H7 (cell line): Measurements from ENCODE around the gene HLA-DQA2. TPM values are rescaled to one million over a fixed set of nuclear protein-coding genes. Genes with fewer than 3 reads are reported as not detected.
"Not testable (repeated sequence)": the region's sequence is repeated elsewhere in the genome, so short reads cannot be mapped to it uniquely, and the experiment has no call there.

ENCODE experiments used
- DNase-seq: peaks from one replicate; pipeline ENCODE4 v3.0.0; 2012
- H3K27me3 ChIP-seq: 2 replicates; pipeline ENCODE4 v1.6.0; 2011; ENCODE audit warnings: mild to moderate bottlenecking, low read length; ENCODE audit not compliant: control insufficient read depth, insufficient read depth
- H3K36me3 ChIP-seq: replicated peaks from 2 replicates; pipeline ENCODE4 v1.5.1; 2011; ENCODE audit warnings: low read length; ENCODE audit not compliant: control insufficient read depth, insufficient read depth
- H3K4me3 ChIP-seq: 2 replicates; pipeline ENCODE4 v1.5.1; 2011; ENCODE audit warnings: low read depth, mild to moderate bottlenecking, control low read depth, low read length, moderate library complexity; ENCODE audit not compliant: insufficient read depth
- total RNA-seq: library from RNA; depleted of rRNA; stranded (reverse); fragments of >200 nt; shearing (Covaris generic); gene quantifications from 2 replicates; pipeline ENCODE4 v1.2.3, GENCODE V29; 2014; rRNA removed

HLA-DQA2 gene
- not detected in 2 replicates for total RNA-seq

DNA sequence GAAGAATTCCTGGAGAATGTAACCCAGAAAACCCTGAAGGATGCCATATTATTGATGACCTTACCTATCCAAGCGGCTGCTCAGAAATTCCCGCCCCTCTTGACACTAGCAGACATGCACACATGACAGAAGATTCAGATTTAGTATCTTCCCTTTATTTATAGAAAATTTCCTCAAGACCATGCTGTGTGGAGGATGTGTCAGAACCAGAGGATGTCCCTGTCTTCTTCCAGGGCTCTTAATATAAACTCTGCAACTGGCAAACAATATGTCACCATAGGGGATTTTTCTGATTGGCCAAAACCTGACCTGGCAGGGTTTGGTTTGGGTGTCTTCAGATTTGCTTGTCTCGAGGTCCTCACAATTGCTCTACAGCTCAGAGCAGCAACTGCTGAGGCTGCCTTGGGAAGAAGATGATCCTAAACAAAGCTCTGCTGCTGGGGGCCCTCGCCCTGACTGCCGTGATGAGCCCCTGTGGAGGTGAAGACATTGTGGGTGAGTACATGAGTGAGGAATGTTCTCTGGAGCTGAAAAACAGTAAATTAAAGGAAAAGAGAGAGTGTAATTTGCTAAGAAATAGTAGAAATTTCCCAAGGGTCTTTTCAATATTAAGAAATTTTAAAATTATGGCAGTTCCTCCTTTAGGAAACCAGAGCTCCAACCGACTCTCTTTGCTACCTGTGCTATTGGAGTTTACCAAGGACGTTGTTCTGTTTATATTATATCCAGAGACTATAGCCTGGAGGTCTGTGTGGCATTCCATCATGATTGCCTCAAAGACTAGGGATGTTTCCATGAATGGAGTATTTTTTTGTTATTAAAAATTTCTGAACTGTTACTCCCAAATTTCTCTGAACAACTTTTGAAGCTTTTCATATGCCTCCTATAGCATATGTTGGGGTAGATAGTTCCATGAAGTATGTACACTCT, at the start of gene HLA-DQA2:
Gene HLA-DQA2, plus strand, starts transcription at position 361 of the 930 bp plus-strand sequence. Its CDS starts 53 bp downstream, at position 414.
- no peak for DNase-seq
- Histone ChIP-seq H3K36me3 (no peaks in the 10 kb centered on the region), H3K4me3 (no peak within 1 kb of the TSS), H3K27me3 (peaks cover 1% of the 10 kb centered on the region; the same call in 1 of the 2 replicates)

DNA sequence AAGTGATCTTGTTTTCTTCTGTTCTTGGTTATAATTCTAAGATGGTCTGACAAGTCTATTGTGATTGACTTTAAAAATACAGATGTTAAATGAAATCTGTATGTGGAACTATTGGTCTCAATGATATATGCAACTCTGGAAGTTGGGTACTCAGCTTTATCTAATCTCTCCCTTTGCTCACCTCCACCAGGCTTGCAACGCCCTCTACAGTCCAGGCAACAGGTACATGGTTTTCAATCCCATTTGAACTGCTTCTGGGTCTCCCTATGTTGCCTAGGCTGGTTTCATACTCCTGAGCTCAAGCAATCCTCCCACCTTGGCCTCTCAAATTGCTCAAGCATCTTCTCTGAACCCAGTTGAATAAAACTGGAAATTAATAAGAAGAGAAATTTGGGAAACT, 49.2 kb upstream of the HLA-DQA2 start:
- Histone ChIP-seq H3K36me3 (no peaks in the 10 kb centered on the region), H3K27me3 (no peaks in the 10 kb centered on the region; the same call in 1 of the 2 replicates), H3K4me3 (no peak overlapping the region)
- DNase-seq, result peak; percentile 44

- no peak overlapping the region for H3K4me3 ChIP-seq
- no peaks in the 10 kb centered on the region; the same call in 1 of the 2 replicates for H3K27me3 ChIP-seq
- no peak for DNase-seq
- H3K36me3 ChIP-seq, result no peaks in the 10 kb centered on the region
Measured at GRCh38 chr6:32697031-32697430, 44.2 kb upstream of the HLA-DQA2 start.

GRCh38 chr6:32700391-32701040, 40.7 kb upstream of the HLA-DQA2 start:
- no peaks in the 10 kb centered on the region for H3K36me3 ChIP-seq
- peak; percentile 75 for DNase-seq
- H3K4me3 ChIP-seq, result no peak overlapping the region
- no peaks in the 10 kb centered on the region; the same call in 1 of the 2 replicates for H3K27me3 ChIP-seq

DNA sequence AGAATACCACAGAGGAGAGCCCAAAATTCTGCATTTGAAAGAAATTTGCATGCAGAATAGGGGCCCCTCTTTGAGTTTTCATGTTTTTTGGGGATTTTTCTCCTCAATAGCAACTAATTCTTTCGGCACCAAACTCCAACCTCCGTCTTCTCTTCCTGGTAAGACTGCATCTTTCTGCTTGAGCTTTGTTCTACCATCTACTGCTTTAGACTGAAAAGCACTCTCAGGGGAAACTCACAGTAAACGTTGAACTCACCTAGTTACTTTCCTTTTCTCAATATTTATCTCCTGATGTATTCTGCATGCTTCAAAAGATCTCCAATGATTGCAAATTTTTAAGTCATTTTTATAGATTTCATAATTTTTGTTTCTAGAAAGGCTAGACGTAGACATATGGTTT, 37.8 kb upstream of the HLA-DQA2 start:
- no peak for DNase-seq
- Histone ChIP-seq H3K36me3 (no peaks in the 10 kb centered on the region), H3K4me3 (no peak overlapping the region), H3K27me3 (no peaks in the 10 kb centered on the region)

- not testable (repeated sequence) for H3K27me3 ChIP-seq, H3K4me3 ChIP-seq, DNase-seq, H3K36me3 ChIP-seq
Measured at GRCh38 chr6:32705164-32705563, 36.0 kb upstream of the HLA-DQA2 start.

GRCh38 chr6:32709625-32710024, 31.6 kb upstream of the HLA-DQA2 start:
- H3K4me3 ChIP-seq, result no peak overlapping the region

DNA sequence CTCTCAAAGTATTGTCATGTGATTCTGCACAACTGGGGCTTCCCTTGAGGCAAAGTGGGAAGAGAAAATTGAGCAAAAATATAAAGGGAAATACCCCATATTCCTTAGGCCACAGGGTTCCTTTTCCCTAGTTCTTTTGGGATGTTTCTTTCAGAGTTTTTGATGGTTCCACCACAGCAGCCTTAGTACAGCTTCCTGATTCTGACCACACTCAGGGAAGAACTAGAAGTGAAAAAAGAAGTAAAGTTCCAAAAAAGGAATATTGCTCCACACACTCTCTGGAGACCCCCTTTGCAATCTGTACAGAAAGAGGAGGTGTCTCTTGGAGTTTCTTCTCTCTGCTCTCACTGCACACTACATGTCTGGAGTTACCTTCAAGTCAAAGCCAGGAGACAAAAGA, 27.9 kb upstream of the HLA-DQA2 start:
- H3K4me3 ChIP-seq, result no peak overlapping the region
- no peak for DNase-seq
- no peaks in the 10 kb centered on the region for H3K36me3 ChIP-seq
- no peaks in the 10 kb centered on the region for H3K27me3 ChIP-seq

More at GRCh38 chr6:32709625-32710024, 31.6 kb upstream of the HLA-DQA2 start:
- DNase-seq, result no peak
- Histone ChIP-seq H3K36me3 (no peaks in the 10 kb centered on the region), H3K27me3 (no peaks in the 10 kb centered on the region)

- no peak for DNase-seq
- Histone ChIP-seq H3K27me3 (no peaks in the 10 kb centered on the region), H3K4me3 (no peak overlapping the region), H3K36me3 (no peaks in the 10 kb centered on the region)
Measured at GRCh38 chr6:32716396-32716795, 24.8 kb upstream of the HLA-DQA2 start.

DNA sequence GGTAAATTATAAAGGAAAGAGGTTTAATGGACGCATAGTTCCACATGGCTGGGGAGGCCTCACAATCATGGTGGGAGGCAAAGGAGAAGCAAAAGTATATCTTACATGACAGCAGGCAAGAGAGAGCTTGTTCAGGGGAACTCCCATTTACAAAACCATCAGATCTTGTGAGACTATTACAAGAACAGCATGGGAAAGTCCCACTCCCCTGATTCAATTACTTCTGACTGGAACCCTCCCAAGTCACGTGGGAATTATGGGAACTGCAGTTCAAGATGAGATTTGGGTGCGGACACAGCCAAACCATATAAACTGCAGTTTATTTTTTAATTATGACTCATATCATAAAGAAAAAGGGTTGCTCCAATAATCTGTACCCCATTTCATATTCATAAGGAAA, 22.3 kb upstream of the HLA-DQA2 start:
- DNase-seq, result no peak
- no peaks in the 10 kb centered on the region for H3K27me3 ChIP-seq

GRCh38 chr6:32738126-32738525, 3.1 kb upstream of the HLA-DQA2 start:
- no peak for DNase-seq
- H3K27me3 ChIP-seq, result no peaks in the 10 kb centered on the region
- H3K36me3 ChIP-seq, result no peaks in the 10 kb centered on the region
- H3K4me3 ChIP-seq, result no peak overlapping the region

More for the DNA sequence above, 22.3 kb upstream of the HLA-DQA2 start:
- Histone ChIP-seq H3K4me3 (no peak overlapping the region), H3K36me3 (no peaks in the 10 kb centered on the region)

DNA sequence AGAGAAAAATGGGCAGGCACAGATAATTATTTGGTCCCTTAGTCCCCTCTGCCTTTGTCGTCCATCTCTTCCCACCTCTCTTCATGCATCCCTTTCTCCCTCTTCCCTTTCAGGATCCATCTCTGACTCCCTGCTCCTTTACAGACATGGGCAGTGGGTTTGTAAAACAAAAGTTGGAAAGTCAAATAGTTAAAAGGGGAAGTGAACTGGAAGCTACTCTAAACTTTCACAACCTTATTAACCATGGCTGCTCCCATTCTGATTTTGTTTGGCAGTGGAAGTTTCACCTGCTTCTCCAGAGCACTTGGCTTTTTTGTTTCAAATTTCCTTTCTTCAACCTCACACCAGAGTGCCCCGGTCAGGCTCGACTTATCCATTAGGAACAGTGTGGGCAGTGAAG, 1.2 kb downstream of the HLA-DQA2 start:
- no peak for DNase-seq
- Histone ChIP-seq H3K36me3 (no peaks in the 10 kb centered on the region), H3K4me3 (no peak overlapping the region), H3K27me3 (peaks cover 1% of the 10 kb centered on the region; the same call in 1 of the 2 replicates)

GRCh38 chr6:32744776-32745175, 3.6 kb downstream of the HLA-DQA2 start:
- DNase-seq, result no peak
- Histone ChIP-seq H3K27me3 (peaks cover 1% of the 10 kb centered on the region; the same call in 1 of the 2 replicates), H3K4me3 (no peak overlapping the region), H3K36me3 (no peaks in the 10 kb centered on the region)

DNA sequence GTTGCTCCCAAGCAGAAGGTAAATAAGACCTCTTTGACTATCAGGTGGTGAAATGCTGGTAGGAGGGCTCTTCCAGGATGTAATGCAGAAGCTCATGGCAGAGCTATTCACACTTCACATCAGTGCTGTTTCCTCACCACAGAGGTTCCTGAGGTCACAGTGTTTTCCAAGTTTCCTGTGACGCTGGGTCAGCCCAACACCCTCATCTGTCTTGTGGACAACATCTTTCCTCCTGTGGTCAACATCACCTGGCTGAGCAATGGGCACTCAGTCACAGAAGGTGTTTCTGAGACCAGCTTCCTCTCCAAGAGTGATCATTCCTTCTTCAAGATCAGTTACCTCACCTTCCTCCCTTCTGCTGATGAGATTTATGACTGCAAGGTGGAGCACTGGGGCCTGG, 4.5 kb downstream of the HLA-DQA2 start:
- DNase-seq, H3K36me3 ChIP-seq, H3K27me3 ChIP-seq, H3K4me3 ChIP-seq: not testable (repeated sequence)

GRCh38 chr6:32752580-32752979, 11.4 kb downstream of the HLA-DQA2 start:
- H3K36me3 ChIP-seq, result no peaks in the 10 kb centered on the region
- no peak overlapping the region for H3K4me3 ChIP-seq
- no peaks in the 10 kb centered on the region for H3K27me3 ChIP-seq
- DNase-seq, result no peak
